VCaP (cell line): Measurements from ENCODE around the gene HOXC5.

Experiments used
- H3K27ac ChIP-seq: fragments of 450-650 bp; 2 replicates; pipeline ENCODE4 v1.5.1; 2017
- CTCF ChIP-seq: fragments of 450-650 bp; conservative IDR thresholded peaks from 2 replicates; pipeline ENCODE4 v1.5.1; 2017; ENCODE audit warnings: mild to moderate bottlenecking, moderate library complexity

Gene HOXC5

GRCh38 chr12:54027442-54027786, 5.4 kb upstream of the HOXC5 start:
- peak overlapping the region; percentile 89 for H3K27ac ChIP-seq
- no peak for TF ChIP-seq CTCF

GRCh38 chr12:54028314-54029201, 4.3 kb upstream of the HOXC5 start, which contains the start of gene HOXC6:
Gene HOXC6 (plus strand): TSS chr12:54028440. CDS start chr12:54028522, 82 bp downstream.
- TF ChIP-seq CTCF: no peak
- H3K27ac ChIP-seq: peak within 1 kb of the TSS; percentile 89

- TF ChIP-seq CTCF: no peak
- H3K27ac ChIP-seq: no peak overlapping the region
These were observed 3.1 kb upstream of the HOXC5 start for GRCh38 chr12:54029529-54030441.

- no peak for TF ChIP-seq CTCF
- H3K27ac ChIP-seq: no peak overlapping the region
These were observed 2.4 kb upstream of the HOXC5 start for GRCh38 chr12:54030442-54030801.

- no peak overlapping the region for H3K27ac ChIP-seq
These were observed 1.9 kb upstream of the HOXC5 start for GRCh38 chr12:54030889-54031471.

GRCh38 chr12:54031480-54031879, 1.4 kb upstream of the HOXC5 start:
- H3K27ac ChIP-seq: no peak overlapping the region
- no peak for TF ChIP-seq CTCF

More at GRCh38 chr12:54030889-54031471, 1.9 kb upstream of the HOXC5 start:
- TF ChIP-seq CTCF: no peak
